GM21515 (cell line): ENCODE results near the gene PLD5.
"Not testable (repeated sequence)": the region's sequence is repeated elsewhere in the genome, so short reads cannot be mapped to it uniquely, and the experiment has no call there.

Experiments used
- ATAC-seq: cut with Tn5 transposase; IDR thresholded peaks from one replicate; pipeline ENCODE4 v1.9.1; 2021; ENCODE audit not compliant: unreplicated experiment

Gene PLD5

GRCh38 chr1:242083742-242084141 is 440.8 kb downstream of the PLD5 start:
- ATAC-seq: no peak

- no peak for ATAC-seq
Measured at GRCh38 chr1:242081446-242081845, 443.1 kb downstream of the PLD5 start.

- ATAC-seq: no peak
Measured at GRCh38 chr1:242065813-242066212, 458.7 kb downstream of the PLD5 start.

- ATAC-seq: no peak
Measured at GRCh38 chr1:242062271-242062670, 462.2 kb downstream of the PLD5 start.

- ATAC-seq: no peak
Measured at GRCh38 chr1:242059976-242060375, 464.5 kb downstream of the PLD5 start.

- ATAC-seq: peak; percentile 76
Measured at GRCh38 chr1:242058582-242058981, 465.9 kb downstream of the PLD5 start.

GRCh38 chr1:242058181-242058580 is 466.3 kb downstream of the PLD5 start:
- ATAC-seq: not testable (repeated sequence)

- no peak for ATAC-seq
Measured at GRCh38 chr1:242057745-242058115, 466.8 kb downstream of the PLD5 start.

GRCh38 chr1:242056988-242057744 is 467.3 kb downstream of the PLD5 start:
- no peak for ATAC-seq

GRCh38 chr1:242055749-242056320 is 468.7 kb downstream of the PLD5 start:
- no peak for ATAC-seq

GRCh38 chr1:242043165-242043564 is 481.3 kb downstream of the PLD5 start:
- no peak for ATAC-seq

- no peak for ATAC-seq
Measured at GRCh38 chr1:242034392-242034791, 490.1 kb downstream of the PLD5 start.

GRCh38 chr1:242033447-242033846 is 491.1 kb downstream of the PLD5 start:
- ATAC-seq: no peak
